Activated CD4-positive, alpha-beta T cell treated with anti-CD3 and anti-CD28 coated beads, Interleukin-2, amount 10 ng/mL, durations not matched to agents 24 days and 14 days (primary cell): ENCODE results near the gene CELF6. TPM values are rescaled to one million over a fixed set of nuclear protein-coding genes. Genes with fewer than 3 reads are reported as not detected.

Source experiments
- DNase-seq: peaks from one replicate; pipeline ENCODE4 v3.0.0; 2022
- H3K27ac Mint-ChIP-seq: one replicate; pipeline ENCODE4 v1.8.0; 2022; ENCODE audit warnings: mild to moderate bottlenecking, mixed read lengths
- H3K27me3 Mint-ChIP-seq: one replicate; pipeline ENCODE4 v1.8.0; 2022; ENCODE audit warnings: mixed read lengths
- H3K36me3 Mint-ChIP-seq: one replicate; pipeline ENCODE4 v1.8.0; 2022; ENCODE audit warnings: low read depth, mild to moderate bottlenecking, mixed read lengths
- H3K4me1 Mint-ChIP-seq: one replicate; pipeline ENCODE4 v1.8.0; 2021; ENCODE audit warnings: mixed read lengths
- H3K4me3 Mint-ChIP-seq: one replicate; pipeline ENCODE4 v1.8.0; 2022; ENCODE audit warnings: mild to moderate bottlenecking, moderate library complexity, mixed read lengths
- H3K9me3 Mint-ChIP-seq: one replicate; pipeline ENCODE4 v1.8.0; 2021; ENCODE audit warnings: mixed read lengths
- intact Hi-C: fragments of 100-400 bp; cut with micrococcal nuclease; formaldehyde crosslinking; loops from one replicate; pipeline ENCODE4 v1.15.1; 2023
- total RNA-seq: library from RNA; stranded (reverse); gene quantifications from 2 replicates; pipeline ENCODE4 v1.2.3, GENCODE V29; 2022

The CELF6 gene
- total RNA-seq, result 0.19 and 0.21 TPM in 2 replicates

DNA sequence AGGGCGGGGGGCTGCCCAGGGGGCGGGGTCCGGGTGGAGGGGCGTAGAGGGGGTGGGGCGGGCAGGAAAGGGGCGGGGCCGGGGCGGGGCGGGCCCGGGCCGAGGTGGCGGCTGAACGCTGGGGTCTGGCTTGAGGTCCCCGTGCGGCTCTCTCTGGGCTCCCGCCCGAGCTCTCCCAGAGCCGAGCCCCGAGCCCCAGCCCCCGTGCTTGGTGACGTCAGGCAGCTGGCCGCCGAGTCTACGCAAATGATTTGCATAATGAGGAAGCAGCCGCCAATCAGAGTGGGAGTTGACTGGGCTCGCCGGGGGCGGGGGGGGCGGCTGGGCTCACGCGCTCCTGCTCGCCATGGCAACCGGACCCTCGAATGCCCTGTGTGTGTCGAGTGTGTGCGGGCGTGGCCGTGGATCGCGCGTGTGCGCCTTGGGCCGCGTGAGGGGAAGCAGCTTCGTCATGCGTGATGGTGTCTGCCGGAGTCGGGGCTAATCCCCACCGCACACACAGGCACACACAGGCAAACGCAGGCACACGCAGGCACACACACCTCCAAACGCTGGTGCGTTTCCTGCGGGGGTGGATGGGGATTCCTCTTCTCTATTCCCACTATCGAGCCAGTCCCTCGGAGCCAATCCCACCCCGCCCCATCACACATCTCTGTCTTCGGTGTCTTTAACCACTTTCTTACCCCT, at the start of gene CELF6:
CELF6 (minus strand) TSS at position 173 of the 687 bp plus-strand sequence. CDS start 283 bp downstream, outside the sequence.
- peak within 1 kb of the TSS; percentile 75 for H3K4me3 Mint-ChIP-seq
- H3K27ac Mint-ChIP-seq, result peak within 1 kb of the TSS; percentile 8
- peak; percentile 92 for DNase-seq
- peaks cover 19% of the 10 kb centered on the region for H3K4me1 Mint-ChIP-seq
- intact Hi-C loops, result loop anchor here (1.0 to 10.0 kb wide), 2 partner anchors 154 to 215 kb away; partner anchors contain the start of gene ARIH1
- H3K27me3 Mint-ChIP-seq, result peaks cover 23% of the 10 kb centered on the region
- peaks cover 6% of the 10 kb centered on the region for H3K9me3 Mint-ChIP-seq
- H3K36me3 Mint-ChIP-seq, result peaks cover 2% of the 10 kb centered on the region

DNA sequence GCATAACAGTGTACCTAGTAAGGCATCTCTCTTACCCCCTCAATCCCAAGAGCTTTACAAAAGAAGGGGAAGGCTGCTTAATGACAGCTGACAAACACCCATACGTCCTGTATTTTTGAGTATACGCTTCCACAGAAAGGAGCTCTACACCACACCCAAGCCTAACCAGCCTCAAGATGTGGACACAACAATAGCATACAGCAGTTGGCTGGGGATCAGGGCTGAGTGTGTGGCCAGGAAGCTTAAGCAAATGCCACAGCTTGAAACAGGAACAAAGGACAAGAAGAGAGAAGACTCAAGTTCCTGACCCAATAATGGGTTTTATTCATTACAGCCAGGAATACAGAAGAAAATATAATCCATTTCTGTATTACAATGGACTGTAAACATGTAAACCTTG, 48.9 kb upstream of the CELF6 start:
- peaks cover 25% of the 10 kb centered on the region for H3K36me3 Mint-ChIP-seq
- H3K9me3 Mint-ChIP-seq, result peaks cover 3% of the 10 kb centered on the region
- no peak overlapping the region for H3K4me3 Mint-ChIP-seq
- no peak for DNase-seq
- H3K27me3 Mint-ChIP-seq, result no peaks in the 10 kb centered on the region
- peaks cover 20% of the 10 kb centered on the region for H3K4me1 Mint-ChIP-seq
- intact Hi-C loops, result no loop called here
- H3K27ac Mint-ChIP-seq, result no peak overlapping the region

DNA sequence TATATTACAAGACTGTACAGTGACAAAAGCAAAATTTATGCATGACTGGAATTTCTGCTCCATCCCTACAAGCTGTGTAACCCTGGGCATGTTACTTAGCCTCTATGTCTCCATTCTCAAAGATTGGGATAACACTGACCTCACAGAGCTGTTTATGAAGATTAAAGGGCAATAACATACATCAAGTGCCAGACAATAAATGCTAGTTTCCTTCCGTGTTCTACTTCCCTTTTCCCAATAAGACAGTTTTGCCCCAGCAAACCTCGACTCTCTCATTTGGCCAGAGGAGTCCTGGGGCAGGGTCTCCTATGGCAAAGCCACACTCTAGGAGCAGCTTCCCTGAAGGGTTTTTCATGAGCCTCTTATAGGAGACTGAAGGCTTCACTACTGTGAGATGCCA, 48.4 kb upstream of the CELF6 start:
- no peak overlapping the region for H3K4me3 Mint-ChIP-seq
- no peak for DNase-seq
- no peak overlapping the region for H3K27ac Mint-ChIP-seq
- no peaks in the 10 kb centered on the region for H3K27me3 Mint-ChIP-seq
- H3K9me3 Mint-ChIP-seq, result peaks cover 3% of the 10 kb centered on the region
- intact Hi-C loops, result no loop called here
- H3K36me3 Mint-ChIP-seq, result peaks cover 25% of the 10 kb centered on the region
- peaks cover 17% of the 10 kb centered on the region for H3K4me1 Mint-ChIP-seq

DNA sequence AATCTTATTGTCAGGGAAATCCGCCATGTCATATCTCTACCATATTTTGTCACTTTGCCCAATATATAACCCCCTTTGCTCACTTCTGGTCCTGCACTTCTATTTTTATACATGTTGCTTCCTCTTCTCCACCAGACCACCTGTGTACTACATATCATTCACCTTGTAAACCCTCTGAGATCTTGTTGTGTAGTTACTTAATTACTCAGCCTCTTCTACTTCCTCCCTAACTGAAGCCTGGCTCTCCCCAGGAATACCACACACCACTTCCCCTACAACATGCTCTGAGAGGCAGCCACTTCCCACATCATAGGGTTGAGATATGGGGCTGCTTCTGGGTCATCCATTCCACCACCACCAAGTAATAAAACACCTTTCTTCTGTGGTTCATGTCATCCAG, 45.9 kb upstream of the CELF6 start:
- intact Hi-C loops, result no loop called here
- peak overlapping the region; percentile 42 for H3K27ac Mint-ChIP-seq
- H3K4me3 Mint-ChIP-seq, result peak overlapping the region; percentile 13
- peak; percentile 81 for DNase-seq
- no peaks in the 10 kb centered on the region for H3K27me3 Mint-ChIP-seq
- peaks cover 3% of the 10 kb centered on the region for H3K9me3 Mint-ChIP-seq
- H3K4me1 Mint-ChIP-seq, result peaks cover 17% of the 10 kb centered on the region
- peaks cover 25% of the 10 kb centered on the region for H3K36me3 Mint-ChIP-seq

DNA sequence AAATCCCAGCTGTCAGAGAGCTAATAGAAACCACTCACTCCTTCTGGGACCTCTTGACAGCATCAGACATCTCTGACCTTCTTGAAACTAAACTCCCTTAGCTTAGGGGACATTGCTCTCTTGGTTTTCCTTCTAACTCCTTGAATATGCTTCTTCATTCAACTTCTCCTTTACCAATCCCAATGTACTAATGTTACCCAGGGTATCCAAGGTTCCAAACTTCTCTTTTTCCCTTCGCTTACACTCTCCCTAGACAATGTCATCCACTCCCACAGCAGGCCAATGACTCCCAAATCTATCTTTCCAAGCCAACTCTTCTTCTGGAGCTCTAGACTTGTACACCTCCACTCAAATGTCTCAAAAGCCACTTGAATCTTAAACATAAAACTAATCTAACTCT, 41.2 kb upstream of the CELF6 start:
- Mint-ChIP-seq H3K4me3 (no peak overlapping the region), H3K27me3 (no peaks in the 10 kb centered on the region), H3K4me1 (peaks cover 22% of the 10 kb centered on the region), H3K36me3 (peaks cover 3% of the 10 kb centered on the region), H3K9me3 (no peaks in the 10 kb centered on the region), H3K27ac (no peak overlapping the region)
- intact Hi-C loops, result no loop called here
- DNase-seq, result no peak

DNA sequence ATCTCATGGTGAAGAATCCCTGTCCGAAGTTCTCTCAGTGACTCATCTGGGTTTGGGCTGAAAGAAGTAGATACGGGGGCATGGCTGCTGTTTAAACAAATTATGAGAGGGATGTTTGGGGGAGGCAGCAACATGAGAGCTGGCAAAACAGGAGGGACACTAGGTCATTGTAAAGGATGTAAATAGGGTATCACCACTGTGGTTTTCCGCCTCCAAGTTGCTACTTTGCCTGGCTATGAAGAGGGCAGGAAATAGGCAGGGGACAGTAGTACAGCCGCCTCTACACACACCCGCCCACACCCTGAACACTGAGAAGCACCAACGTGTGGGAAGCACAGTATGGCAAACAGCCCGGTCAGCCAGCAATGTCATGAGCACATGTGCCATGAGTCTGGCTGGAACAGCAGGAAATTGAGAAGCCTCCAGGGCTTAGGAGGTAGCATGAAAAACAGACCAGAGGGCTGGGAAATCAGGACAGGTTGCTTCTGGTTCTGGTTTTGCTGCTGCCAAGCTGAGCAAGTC, 38.8 kb upstream of the CELF6 start:
- no peak for DNase-seq
- Mint-ChIP-seq H3K27me3 (no peaks in the 10 kb centered on the region), H3K4me1 (peaks cover 13% of the 10 kb centered on the region), H3K36me3 (peaks cover 6% of the 10 kb centered on the region), H3K4me3 (no peak overlapping the region), H3K27ac (no peak overlapping the region), H3K9me3 (no peaks in the 10 kb centered on the region)
- intact Hi-C loops, result no loop called here

DNA sequence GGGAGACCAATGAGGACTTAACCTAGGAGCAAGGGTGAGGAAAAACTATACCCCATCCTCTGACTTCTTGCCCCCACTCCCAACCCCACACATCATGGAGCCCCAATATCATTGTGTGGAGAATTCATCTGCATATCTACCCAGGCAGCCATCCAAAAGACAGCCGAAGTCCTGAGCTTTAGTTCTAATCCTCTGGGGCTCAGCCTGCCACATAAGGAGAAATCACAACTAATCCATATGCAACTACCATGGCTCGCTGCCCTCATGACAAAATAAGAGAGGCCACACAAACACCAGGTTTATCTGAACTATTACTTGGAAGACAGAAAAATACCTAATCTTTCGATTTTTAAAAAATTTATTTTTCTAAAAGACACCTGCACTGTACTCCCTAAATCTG, 38.2 kb upstream of the CELF6 start:
- H3K4me3 Mint-ChIP-seq, result no peak overlapping the region
- no peaks in the 10 kb centered on the region for H3K27me3 Mint-ChIP-seq
- H3K36me3 Mint-ChIP-seq, result peaks cover 6% of the 10 kb centered on the region
- no peaks in the 10 kb centered on the region for H3K9me3 Mint-ChIP-seq
- DNase-seq, result no peak
- H3K4me1 Mint-ChIP-seq, result peaks cover 13% of the 10 kb centered on the region
- intact Hi-C loops, result no loop called here
- H3K27ac Mint-ChIP-seq, result no peak overlapping the region

DNA sequence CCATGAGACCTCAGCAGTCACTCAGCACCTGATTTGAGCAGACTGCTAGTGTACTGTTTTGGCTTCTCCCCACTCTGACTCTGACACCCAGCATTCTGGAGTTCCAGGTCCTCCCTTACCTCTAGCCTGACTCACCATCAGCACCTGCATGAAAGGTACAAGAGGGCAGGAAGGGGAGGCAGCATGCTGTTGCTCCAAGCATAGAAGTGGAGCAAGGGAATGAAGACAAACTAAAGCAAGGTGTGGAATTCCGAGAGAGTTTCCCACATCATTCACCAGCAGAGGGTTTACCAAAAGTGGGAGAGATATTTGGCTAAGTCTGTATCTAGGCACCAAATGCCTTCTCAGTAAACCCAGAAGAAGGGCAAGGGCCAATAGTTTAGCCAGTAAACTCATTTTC, 34.5 kb upstream of the CELF6 start:
- no peak for DNase-seq
- no peaks in the 10 kb centered on the region for H3K9me3 Mint-ChIP-seq
- H3K36me3 Mint-ChIP-seq, result peaks cover 20% of the 10 kb centered on the region
- H3K27me3 Mint-ChIP-seq, result no peaks in the 10 kb centered on the region
- intact Hi-C loops, result no loop called here
- no peak overlapping the region for H3K27ac Mint-ChIP-seq
- H3K4me1 Mint-ChIP-seq, result peaks cover 13% of the 10 kb centered on the region
- H3K4me3 Mint-ChIP-seq, result no peak overlapping the region

DNA sequence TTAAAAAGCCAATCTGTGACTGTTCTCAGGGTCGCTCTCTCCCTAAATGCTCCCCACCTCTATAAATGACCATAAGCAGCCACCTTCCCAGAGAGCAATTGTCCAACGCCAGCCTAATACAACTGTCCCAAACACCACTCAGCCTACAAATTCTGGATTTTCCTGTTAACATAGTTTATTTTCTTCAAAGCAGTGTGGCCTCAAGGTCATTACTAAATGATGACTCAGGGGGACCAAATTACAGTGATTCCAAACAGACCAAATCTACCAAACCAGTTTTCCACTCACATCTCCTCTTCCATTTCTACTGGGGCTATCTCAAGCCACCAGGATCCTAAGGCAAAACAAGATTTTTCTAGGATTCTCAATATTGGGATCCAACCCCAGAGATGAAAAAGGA, 33.3 kb upstream of the CELF6 start:
- DNase-seq, result no peak
- no peak overlapping the region for H3K4me3 Mint-ChIP-seq
- H3K9me3 Mint-ChIP-seq, result no peaks in the 10 kb centered on the region
- intact Hi-C loops, result no loop called here
- peaks cover 3% of the 10 kb centered on the region for H3K4me1 Mint-ChIP-seq
- H3K36me3 Mint-ChIP-seq, result peaks cover 30% of the 10 kb centered on the region
- H3K27ac Mint-ChIP-seq, result no peak overlapping the region
- no peaks in the 10 kb centered on the region for H3K27me3 Mint-ChIP-seq

DNA sequence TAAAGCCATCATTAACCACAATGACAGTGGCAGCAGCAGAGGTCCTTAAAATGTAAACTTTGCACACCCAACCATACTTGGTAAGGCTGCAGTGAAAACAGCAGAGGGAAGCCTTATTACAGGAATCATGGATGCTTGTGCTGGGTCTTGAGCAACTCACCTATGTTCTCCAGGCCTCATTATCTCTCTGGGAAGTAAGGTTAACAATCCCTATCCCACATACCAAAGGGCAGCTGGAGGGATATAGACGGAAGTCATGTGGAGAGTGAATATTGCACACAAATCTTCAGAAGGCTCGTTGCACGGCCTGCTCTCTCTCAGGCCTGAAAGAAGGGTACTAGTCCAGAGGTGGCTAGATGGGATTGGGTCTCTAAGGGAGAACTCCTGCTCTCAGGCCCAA, 25.8 kb upstream of the CELF6 start:
- H3K27me3 Mint-ChIP-seq, result no peaks in the 10 kb centered on the region
- H3K4me1 Mint-ChIP-seq, result no peaks in the 10 kb centered on the region
- no peak for DNase-seq
- H3K4me3 Mint-ChIP-seq, result no peak overlapping the region
- H3K27ac Mint-ChIP-seq, result no peak overlapping the region
- H3K36me3 Mint-ChIP-seq, result peaks cover 25% of the 10 kb centered on the region
- intact Hi-C loops, result no loop called here
- no peaks in the 10 kb centered on the region for H3K9me3 Mint-ChIP-seq

DNA sequence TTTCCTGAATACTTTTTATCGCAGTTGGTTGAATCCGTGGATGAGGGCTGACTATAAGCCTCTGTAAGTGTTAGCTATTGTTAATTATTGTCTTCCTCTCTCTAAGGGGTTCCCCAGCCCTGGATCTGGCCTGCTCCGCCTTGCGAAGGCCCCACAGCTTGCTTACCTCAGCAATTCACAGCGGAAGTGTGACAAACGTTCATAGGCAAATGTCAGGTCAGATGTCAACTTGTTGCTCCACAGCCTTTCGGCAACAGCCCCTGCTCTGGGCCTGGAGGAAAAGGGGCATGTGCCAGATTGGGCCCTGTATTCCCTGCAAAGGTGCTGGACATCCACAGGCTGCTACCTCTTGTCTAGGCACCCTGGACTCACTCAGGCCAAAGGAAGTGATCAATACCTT, 25.3 kb upstream of the CELF6 start:
- Mint-ChIP-seq H3K4me3 (no peak overlapping the region), H3K4me1 (no peaks in the 10 kb centered on the region), H3K27ac (no peak overlapping the region), H3K27me3 (no peaks in the 10 kb centered on the region), H3K9me3 (no peaks in the 10 kb centered on the region), H3K36me3 (peaks cover 23% of the 10 kb centered on the region)
- DNase-seq, result no peak
- intact Hi-C loops, result no loop called here

DNA sequence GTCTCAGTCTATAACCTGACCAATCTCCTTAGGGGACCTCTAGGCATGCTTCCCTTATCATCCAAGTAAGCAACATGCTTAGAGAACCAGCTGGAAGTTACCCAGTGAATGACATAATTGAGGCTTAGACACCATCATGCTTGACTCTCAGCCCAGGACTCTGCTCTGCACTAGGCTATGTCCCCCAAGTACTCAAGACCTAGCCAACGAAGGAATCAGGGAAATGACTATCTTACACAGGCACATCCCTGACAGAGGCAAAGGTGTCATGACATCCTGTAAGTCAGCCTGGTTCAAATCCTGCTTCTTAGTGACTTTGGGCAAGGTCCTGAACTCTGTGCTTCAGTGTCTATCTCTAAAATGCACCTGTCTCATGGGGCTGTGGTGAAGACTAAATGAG, 24.6 kb upstream of the CELF6 start:
- no peaks in the 10 kb centered on the region for H3K4me1 Mint-ChIP-seq
- DNase-seq, result no peak
- intact Hi-C loops, result no loop called here
- H3K4me3 Mint-ChIP-seq, result no peak overlapping the region
- no peak overlapping the region for H3K27ac Mint-ChIP-seq
- peaks cover 23% of the 10 kb centered on the region for H3K36me3 Mint-ChIP-seq
- no peaks in the 10 kb centered on the region for H3K9me3 Mint-ChIP-seq
- H3K27me3 Mint-ChIP-seq, result no peaks in the 10 kb centered on the region

DNA sequence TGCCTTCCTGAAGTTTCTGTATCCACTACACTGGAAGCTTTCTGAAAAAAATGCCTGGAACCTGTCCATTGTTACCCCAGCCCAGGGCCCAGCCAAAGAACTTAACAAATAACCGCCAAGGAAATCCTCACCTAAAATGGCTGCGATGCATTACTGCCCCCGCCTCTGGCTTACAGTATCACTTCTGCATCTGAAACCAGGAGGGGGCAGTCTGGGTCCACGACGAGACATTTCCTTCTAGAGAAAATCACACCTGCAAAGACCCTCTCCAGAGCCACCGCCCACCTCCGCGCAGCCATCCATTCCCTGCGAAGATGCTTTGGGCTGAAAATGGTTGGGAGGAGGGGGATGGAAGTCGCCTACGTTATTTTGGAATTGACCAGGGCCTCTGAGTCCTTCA, 22.4 kb upstream of the CELF6 start:
- Mint-ChIP-seq H3K36me3 (peaks cover 11% of the 10 kb centered on the region), H3K4me1 (no peaks in the 10 kb centered on the region), H3K27ac (no peak overlapping the region), H3K4me3 (no peak overlapping the region), H3K9me3 (no peaks in the 10 kb centered on the region), H3K27me3 (no peaks in the 10 kb centered on the region)
- DNase-seq, result peak; percentile 80
- intact Hi-C loops, result no loop called here

DNA sequence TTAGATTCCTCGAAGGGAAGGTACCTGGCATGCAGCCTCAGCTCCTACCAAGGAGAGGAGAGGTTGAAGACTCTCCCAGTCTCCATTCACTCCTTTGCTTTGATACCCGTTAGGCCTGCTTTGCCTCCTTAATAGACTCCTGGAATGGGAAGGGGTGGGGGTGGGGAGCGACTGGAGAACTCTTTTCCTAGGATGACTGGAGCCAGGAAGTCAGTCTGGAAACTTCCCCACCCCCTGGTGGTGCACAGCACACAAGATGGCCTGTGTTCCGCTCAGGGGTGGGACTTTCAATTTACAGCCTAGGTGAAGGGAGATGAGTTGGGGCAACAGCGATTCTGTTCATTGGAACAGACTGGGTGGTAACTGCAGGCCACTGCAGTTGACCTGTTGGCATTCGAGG, 21.4 kb upstream of the CELF6 start:
- H3K9me3 Mint-ChIP-seq, result no peaks in the 10 kb centered on the region
- no peak overlapping the region for H3K4me3 Mint-ChIP-seq
- H3K36me3 Mint-ChIP-seq, result peaks cover 9% of the 10 kb centered on the region
- no peaks in the 10 kb centered on the region for H3K4me1 Mint-ChIP-seq
- DNase-seq, result no peak
- H3K27me3 Mint-ChIP-seq, result no peaks in the 10 kb centered on the region
- no peak overlapping the region for H3K27ac Mint-ChIP-seq
- intact Hi-C loops, result no loop called here

DNA sequence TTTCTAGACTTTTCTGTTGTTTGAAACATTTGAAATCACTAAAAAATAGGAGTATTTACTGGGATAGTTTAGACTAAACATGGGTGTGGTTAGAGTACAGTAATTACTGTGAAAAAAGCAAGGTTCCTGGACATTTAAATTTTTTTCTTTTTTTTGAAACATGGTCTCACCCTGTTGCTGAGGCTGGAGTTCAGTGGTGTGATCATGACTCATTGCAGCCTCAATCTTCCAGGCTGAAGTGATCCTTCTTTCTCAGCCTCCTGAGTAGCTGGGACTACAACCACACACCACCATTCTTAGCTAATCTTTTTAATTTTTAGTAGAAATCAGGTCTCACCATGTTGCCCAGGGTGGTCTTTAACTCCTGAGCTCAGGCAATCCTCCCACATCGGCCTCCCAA, 20.4 kb upstream of the CELF6 start:
- peaks cover 2% of the 10 kb centered on the region for H3K36me3 Mint-ChIP-seq
- H3K4me3 Mint-ChIP-seq, result no peak overlapping the region
- H3K27me3 Mint-ChIP-seq, result no peaks in the 10 kb centered on the region
- no peaks in the 10 kb centered on the region for H3K4me1 Mint-ChIP-seq
- intact Hi-C loops, result no loop called here
- no peak overlapping the region for H3K27ac Mint-ChIP-seq
- no peaks in the 10 kb centered on the region for H3K9me3 Mint-ChIP-seq
- DNase-seq, result no peak
